ENCODE measurements around the gene ALG3. TPM values are rescaled to one million over a fixed set of nuclear protein-coding genes. Genes with fewer than 3 reads are reported as not detected.
"Not testable (repeated sequence)": the region's sequence is repeated elsewhere in the genome, so short reads cannot be mapped to it uniquely, and the experiment has no call there.

Gene ALG3
- total and polyA plus RNA-seq, 2 experiments from 2014 or later, result 52.7 to 94.2 TPM

DNA sequence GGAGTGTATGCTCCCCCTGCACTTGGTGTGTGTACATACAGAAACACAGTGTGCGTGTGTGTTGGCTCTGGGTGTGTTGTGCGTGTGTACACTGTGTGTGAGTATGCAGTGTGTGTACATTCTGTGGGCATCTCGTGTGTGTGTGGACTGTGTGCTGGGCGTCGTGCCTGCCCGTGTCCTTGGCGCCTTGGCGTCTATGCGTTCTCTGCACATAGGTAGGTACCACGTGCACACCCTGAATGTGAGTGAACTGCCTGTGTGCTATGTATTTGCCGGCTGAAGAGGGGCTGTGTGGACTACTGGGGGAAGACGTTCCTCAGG, 26.6 kb upstream of the ALG3 start:
- H3K27me3 ChIP-seq (replicated peaks; ENCODE audit: insufficient read depth), result peaks cover 16% of the 10 kb centered on the region
- no peak overlapping the region for H2AFZ ChIP-seq
- no peaks in the 10 kb centered on the region for H3F3A ChIP-seq (ENCODE audit: insufficient read depth)
- in situ Hi-C loops (cut with MboI), result no loop called here
- TF ChIP-seq EZH2 (IDR thresholded peaks at IDR 0.05; ENCODE audit: insufficient read depth, poor library complexity, severe bottlenecking) (no peak), EZH2phosphoT487 (IDR thresholded peaks at IDR 0.05; ENCODE audit: insufficient read depth, low read depth) (no peak)
- H3K36me3 ChIP-seq (ENCODE audit: low read depth), result no peaks in the 10 kb centered on the region
- H3K4me2 ChIP-seq (ENCODE audit: unreplicated experiment), result no peak overlapping the region
- no peaks in the 10 kb centered on the region for H3K9me2 ChIP-seq (ENCODE audit: insufficient read depth)
- no peaks in the 10 kb centered on the region for H3K79me2 ChIP-seq (ENCODE audit: insufficient read depth)
- H3K9ac ChIP-seq, result no peak overlapping the region
- no peaks in the 10 kb centered on the region for H3K9me3 ChIP-seq (ENCODE audit: low read depth)
- no peaks in the 10 kb centered on the region for H3K4me1 ChIP-seq (ENCODE audit: insufficient read depth)
- peak overlapping the region; percentile 40; the same call in 1 of the 2 replicates for H3K4me3 ChIP-seq
- no peaks in the 10 kb centered on the region for H4K20me1 ChIP-seq (ENCODE audit: insufficient read depth)
- 62 to 63% methylated on average over 12 of the region's 12 CpGs for WGBS, 2 experiments (ENCODE audit: low coverage in 1 of 2, low lambda C conversion rate in 2 of 2, missing lambda C conversion rate in 2 of 2)
- DNase-seq, result no peak
- H3K27ac ChIP-seq, result no peak overlapping the region

DNA sequence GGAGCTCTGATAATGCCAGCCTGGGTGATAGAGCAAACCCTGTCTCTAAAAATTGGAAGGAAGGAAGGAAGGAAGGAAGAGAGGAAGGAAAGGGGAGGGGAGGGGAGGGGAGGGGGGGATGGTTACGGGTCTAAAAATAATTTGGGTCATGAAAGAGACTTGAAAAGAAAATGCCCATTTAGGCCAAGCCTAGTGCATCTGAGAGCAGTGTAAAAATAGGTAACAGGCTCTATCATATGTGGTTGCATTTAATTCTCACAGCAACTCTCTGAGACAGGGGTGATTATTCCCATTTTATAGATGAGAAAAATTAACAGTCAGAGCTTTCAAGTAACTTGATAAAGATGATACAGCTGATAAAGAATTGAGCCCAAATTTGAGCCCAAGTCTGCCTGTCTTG, 23.5 kb upstream of the ALG3 start:
- Histone ChIP-seq H3K9ac (no peak overlapping the region), H3K79me2 (ENCODE audit: insufficient read depth) (no peaks in the 10 kb centered on the region), H3F3A (ENCODE audit: insufficient read depth) (no peaks in the 10 kb centered on the region), H3K4me1 (ENCODE audit: insufficient read depth) (no peaks in the 10 kb centered on the region), H3K36me3 (ENCODE audit: low read depth) (no peaks in the 10 kb centered on the region), H3K9me3 (ENCODE audit: low read depth) (no peaks in the 10 kb centered on the region), H3K4me3 (no peak overlapping the region), H3K9me2 (ENCODE audit: insufficient read depth) (no peaks in the 10 kb centered on the region), H3K27me3 (replicated peaks; ENCODE audit: insufficient read depth) (peaks cover 4% of the 10 kb centered on the region; the same call in 1 of the 2 replicates), H4K20me1 (ENCODE audit: insufficient read depth) (no peaks in the 10 kb centered on the region), H3K4me2 (ENCODE audit: unreplicated experiment) (no peak overlapping the region), H3K27ac (no peak overlapping the region), H2AFZ (no peak overlapping the region)
- TF ChIP-seq EZH2 (IDR thresholded peaks at IDR 0.05; ENCODE audit: insufficient read depth, poor library complexity, severe bottlenecking), result no peak
- TF ChIP-seq EZH2phosphoT487 (IDR thresholded peaks at IDR 0.05; ENCODE audit: insufficient read depth, low read depth), result no peak
- DNase-seq, result no peak
- WGBS, 2 experiments (ENCODE audit: low coverage in 1 of 2, low lambda C conversion rate in 2 of 2, missing lambda C conversion rate in 2 of 2), result 27% methylated on average over 1 of the region's 1 CpG; no CpG with 5 or more reads in 1 of the 2 experiments
- in situ Hi-C loops (cut with MboI), result no loop called here

DNA sequence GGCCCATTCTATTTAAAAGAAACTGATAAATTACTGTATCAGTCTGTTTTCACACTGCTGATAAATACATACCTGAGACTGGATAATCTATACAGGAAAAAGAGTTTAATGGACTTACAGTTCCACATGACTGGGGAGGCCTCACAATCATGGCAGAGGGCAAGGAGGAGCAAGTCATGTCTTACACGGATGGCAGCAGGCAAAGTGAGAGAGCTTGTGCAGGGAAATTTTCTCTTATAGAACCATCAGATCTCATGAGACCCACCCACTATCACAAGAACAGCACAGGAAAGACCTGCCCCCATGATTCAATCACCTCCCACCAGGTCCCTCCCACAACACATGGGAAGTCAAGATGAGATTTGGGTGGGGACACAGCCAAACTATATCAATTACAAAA, 18.5 kb upstream of the ALG3 start:
- H3K27ac ChIP-seq; H3F3A ChIP-seq (ENCODE audit: insufficient read depth); H3K4me2 ChIP-seq (ENCODE audit: unreplicated experiment); H3K9me2 ChIP-seq (ENCODE audit: insufficient read depth); H3K79me2 ChIP-seq (ENCODE audit: insufficient read depth); H3K9ac ChIP-seq; H4K20me1 ChIP-seq (ENCODE audit: insufficient read depth); H3K27me3 ChIP-seq (replicated peaks; ENCODE audit: insufficient read depth); H3K4me3 ChIP-seq; in situ Hi-C loops (cut with MboI); DNase-seq; H3K4me1 ChIP-seq (ENCODE audit: insufficient read depth); H3K36me3 ChIP-seq (ENCODE audit: low read depth); H2AFZ ChIP-seq; H3K9me3 ChIP-seq (ENCODE audit: low read depth): not testable (repeated sequence)
- WGBS, 2 experiments (ENCODE audit: low coverage in 1 of 2, low lambda C conversion rate in 2 of 2, missing lambda C conversion rate in 2 of 2), result 38 to 45% methylated on average over 1 of the region's 1 CpG

DNA sequence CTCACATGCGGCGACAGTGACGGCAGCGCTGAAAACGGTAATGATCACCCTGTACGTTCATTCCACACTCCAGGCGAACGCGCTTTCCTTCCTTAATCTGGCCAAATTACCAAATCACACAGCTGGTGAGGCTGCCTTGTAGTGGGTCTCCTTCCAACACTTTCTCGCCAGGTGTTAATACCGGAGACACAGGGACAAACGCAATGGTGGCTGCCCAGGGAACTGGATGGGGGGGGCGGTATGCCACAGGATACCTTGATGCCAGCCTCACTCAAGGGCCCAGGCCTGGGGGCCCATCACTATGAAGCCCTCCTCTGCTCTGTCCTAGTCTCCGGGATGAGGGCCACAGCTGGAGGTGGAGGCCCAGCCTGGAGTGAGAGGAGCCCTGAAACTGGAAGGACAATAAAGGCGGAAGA, 14.0 kb upstream of the ALG3 start:
- H4K20me1 ChIP-seq (ENCODE audit: insufficient read depth), result no peaks in the 10 kb centered on the region
- in situ Hi-C loops (cut with MboI), result no loop called here
- H3K9ac ChIP-seq, result no peak overlapping the region
- H3K4me1 ChIP-seq (ENCODE audit: insufficient read depth), result 0 out of 2 replicates have a peak, but pooled peaks cover 2% of the 10 kb centered on the region
- peak overlapping the region; percentile 72; the same call in 1 of the 2 replicates for H3K4me3 ChIP-seq
- no peaks in the 10 kb centered on the region for H3K36me3 ChIP-seq (ENCODE audit: low read depth)
- DNase-seq, result no peak
- no peaks in the 10 kb centered on the region for H3K9me3 ChIP-seq (ENCODE audit: low read depth)
- no peaks in the 10 kb centered on the region for H3K79me2 ChIP-seq (ENCODE audit: insufficient read depth)
- TF ChIP-seq EZH2 (IDR thresholded peaks at IDR 0.05; ENCODE audit: insufficient read depth, poor library complexity, severe bottlenecking) (no peak), EZH2phosphoT487 (IDR thresholded peaks at IDR 0.05; ENCODE audit: insufficient read depth, low read depth) (no peak)
- no peak overlapping the region for H2AFZ ChIP-seq
- 13 to 15% methylated on average over 15 of the region's 15 CpGs for WGBS, 2 experiments (ENCODE audit: low coverage in 1 of 2, low lambda C conversion rate in 2 of 2, missing lambda C conversion rate in 2 of 2)
- H3F3A ChIP-seq (ENCODE audit: insufficient read depth), result peaks cover 6% of the 10 kb centered on the region; the same call in 1 of the 2 replicates
- 0 out of 2 replicates have a peak, but pooled peaks cover 4% of the 10 kb centered on the region for H3K27me3 ChIP-seq (replicated peaks; ENCODE audit: insufficient read depth)
- H3K4me2 ChIP-seq (ENCODE audit: unreplicated experiment), result peak overlapping the region; percentile 70
- no peak overlapping the region for H3K27ac ChIP-seq
- H3K9me2 ChIP-seq (ENCODE audit: insufficient read depth), result no peaks in the 10 kb centered on the region

Measured in GM23248 (cell line).